GM21447 (cell line): ENCODE data around the gene EVC2.
"Not testable (repeated sequence)": the region's sequence is repeated elsewhere in the genome, so short reads cannot be mapped to it uniquely, and the experiment has no call there.

Source experiments
- ATAC-seq: cut with Tn5 transposase; IDR thresholded peaks from one replicate; pipeline ENCODE4 v1.9.1; 2021; ENCODE audit not compliant: unreplicated experiment

The EVC2 gene

DNA sequence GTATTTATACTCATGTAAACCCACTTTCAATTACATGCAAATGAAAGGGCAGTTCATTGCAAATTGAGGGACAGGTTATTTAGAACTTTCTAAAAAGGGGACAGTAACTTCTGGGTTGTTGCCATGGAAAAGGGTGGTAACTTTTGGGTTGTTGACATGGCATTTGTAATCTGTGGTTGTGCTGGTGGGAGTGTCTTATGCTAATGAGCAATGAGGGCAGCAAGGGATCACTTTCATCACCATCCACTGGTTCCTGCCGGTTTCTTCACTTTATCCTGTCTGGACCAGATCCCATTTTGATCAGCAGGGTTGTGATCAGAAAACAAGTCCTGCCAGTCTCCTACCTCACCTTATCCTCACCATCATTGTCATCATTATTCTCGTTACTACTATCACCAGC lies 34.6 kb upstream of the EVC2 start:
- ATAC-seq = no peak

DNA sequence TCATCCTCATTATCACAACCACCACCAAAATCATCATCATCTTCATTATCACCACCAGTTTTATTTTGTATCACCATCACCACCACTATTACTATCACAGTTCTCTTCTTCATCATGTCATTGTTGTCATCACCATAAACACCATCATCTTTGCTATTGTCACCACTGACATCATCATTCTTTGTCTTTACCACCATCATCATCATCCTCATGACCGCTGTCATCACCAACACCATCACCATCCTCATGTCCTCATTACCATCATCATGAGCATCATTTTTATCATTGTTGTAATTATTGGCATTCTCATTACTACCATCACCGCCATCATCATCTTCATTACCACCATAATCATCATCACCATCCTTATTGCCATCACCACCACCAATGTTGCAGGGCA lies 34.0 kb upstream of the EVC2 start:
- no peak for ATAC-seq

DNA sequence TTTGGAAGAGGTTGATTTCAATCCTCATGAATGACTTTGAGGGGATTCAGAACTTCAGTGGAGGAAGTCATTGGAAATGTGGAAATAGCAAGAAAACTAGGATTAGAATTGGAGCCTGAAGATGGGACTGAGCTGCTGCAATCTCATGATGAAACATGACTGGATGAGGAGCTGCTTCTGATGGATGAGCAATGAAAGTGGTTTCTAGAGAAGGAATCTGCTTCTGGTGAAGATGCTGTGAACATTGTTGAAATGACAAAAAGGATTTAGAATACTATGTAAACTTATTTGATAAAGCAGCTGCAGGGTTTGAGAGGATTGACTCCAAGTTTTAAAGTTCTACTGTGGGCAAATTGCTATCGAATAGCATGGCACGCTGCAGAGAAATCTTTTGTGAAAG lies 29.7 kb upstream of the EVC2 start:
- no peak for ATAC-seq

DNA sequence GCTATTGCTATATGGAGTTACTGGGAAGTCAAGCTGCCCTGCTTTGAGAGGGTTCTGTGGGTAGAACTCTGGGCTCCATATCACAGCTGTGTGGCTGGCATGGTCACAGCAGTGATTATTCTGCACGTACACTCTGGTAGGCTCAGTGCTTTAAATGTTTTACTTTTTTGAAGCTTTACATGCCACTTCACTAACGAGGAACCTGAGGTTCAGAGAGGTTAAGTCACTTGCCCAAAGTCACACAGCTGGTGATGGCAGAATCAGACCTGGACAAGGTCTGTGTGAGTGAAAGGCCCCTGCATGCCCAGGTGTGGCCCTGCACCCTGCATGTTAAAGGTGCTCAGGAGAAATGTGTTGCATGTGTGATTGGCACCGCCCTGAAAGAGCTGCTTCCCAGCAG lies 27.1 kb upstream of the EVC2 start:
- no peak for ATAC-seq

DNA sequence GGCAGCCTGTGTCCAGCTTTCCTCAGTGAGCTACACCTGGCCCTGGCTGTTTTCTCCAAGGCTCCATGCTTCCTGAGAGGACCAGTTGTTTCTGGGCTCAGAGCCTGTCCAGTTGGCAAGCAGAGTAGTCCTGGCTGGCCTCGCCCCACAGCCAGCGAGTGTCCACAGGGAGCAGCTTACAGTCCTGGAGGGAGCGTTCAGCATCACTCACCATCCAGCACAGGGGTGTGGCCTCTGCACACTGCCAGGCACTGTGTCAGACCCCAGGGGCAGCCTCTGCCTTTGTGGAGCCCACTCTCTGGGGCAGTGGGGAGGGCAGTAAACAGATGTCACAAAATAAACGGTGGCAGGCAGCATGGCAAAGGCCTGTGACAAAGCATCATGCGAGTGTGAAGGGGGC lies 26.5 kb upstream of the EVC2 start:
- no peak for ATAC-seq

DNA sequence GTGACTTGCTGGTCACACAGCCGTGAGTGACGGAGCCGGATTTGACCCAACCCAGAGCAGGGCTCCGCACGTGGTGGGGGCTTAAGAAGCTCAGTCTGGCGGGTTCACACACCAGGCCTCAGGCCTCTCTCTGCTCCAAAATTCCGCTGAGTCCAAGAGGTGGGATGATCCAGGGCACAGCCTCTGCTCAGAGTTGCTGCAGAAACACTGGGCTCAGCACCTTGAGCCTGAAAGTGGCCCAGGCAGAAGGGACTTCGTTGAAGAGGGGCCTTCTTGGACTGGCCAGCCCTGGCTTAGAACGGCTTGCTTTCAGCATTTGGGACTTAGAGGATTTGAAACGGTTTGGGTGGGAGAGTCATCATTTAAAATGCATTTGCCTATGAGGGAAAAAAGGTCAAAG lies 23.8 kb upstream of the EVC2 start:
- ATAC-seq = no peak

DNA sequence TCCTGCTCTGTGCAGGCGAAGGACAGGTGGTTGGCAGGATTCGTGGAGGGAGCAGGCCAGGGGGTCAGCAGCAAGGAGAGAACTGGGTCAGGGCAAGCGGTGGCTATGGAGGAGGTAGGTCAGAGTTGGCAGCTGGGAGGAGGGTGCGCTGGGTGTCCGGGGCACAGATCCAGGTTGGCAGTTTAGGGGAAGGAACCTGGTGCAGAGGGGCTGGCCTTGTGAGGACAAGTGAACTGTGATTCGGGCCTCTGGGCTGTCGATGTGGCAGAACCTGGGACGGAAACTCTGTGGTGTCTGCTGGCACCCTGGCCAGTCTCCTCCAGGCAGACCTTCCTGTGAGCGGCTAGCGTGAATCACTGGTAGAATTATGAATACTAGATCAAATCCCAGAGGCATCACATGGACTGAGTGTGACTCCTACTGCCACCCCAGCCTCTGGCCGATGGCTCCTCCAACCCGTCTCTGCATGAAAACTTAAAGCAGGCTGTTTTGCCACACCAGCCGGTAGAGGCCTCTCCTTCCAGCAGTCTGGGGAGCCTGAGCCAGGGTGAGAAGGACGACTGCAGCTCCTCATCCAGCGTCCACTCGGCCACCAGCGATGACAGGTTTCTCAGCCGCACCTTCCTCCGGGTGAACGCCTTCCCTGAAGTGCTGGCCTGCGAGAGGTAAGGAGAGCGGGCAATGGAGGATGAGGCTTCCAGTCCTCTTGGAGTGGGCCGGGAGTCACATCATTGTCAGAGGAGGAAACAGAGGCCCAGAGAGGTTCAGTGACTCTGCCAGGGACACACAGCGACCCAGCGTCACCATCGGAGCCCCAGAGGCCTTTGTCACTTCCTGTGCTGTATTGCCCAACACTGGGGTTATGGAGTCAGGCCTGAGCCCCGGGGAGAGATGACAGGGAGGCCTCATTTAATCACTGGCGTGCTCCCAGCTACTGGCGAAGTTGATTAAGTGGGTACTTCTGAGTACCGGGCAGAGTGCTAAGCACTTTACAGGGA lies 22.9 kb upstream of the EVC2 start:
- ATAC-seq = no peak

DNA sequence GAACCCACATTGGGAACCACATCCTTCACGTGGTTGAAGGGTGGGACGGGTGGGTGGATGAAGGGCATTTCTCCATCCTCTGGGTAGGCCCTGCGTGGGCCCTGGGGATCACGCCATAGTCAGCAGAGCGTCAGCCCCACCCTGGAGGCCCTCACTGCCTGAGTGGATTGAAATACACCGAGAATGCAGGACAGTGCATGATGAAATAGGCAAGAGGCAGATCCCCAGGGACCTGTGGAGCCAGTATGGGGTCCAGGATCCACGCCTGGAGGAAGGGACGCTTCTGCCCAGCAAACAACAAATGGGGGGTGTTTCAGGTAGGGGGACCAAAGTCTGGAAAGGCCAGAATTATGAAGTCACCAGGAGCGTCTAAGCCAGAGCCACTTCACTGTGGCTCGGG lies 22.1 kb upstream of the EVC2 start:
- no peak for ATAC-seq

DNA sequence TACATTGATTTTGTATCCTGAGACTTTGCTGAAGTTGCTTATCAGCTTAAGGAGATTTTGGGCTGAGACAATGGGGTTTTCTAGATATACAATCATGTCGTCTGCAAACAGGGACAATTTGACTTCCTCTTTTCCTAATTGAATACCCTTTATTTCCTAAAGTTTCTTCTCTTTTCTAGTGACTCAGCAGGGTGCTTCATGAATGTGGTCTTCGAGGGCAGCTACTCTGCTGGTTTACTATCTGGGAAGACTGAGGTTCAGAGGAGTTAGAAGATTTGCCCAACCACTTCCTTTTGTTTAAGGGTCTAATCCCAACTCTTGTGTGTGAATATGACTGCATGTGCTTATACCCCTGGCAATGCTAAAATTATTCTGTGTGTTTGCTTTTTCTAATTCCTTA lies 20.1 kb upstream of the EVC2 start:
- not testable (repeated sequence) for ATAC-seq

DNA sequence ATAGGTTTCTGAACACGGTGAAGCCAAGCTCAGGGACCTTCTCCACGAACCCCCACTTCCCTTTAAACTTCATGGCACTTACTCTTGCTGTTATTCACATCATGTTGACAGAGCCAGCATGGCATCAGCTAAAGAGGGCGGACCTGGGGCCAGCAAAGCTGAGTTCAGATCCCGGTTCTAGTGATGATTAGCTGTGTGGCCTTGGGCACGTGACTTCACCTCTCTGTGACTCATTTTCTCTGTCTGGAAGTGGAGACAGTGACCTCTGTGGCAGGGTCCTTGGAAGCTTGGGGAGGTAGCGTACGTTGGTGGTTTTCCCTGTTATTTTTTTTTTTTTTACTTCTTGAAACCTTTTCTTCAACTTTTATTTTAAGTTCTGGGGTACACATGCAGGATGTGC lies 16.0 kb upstream of the EVC2 start:
- ATAC-seq = no peak

DNA sequence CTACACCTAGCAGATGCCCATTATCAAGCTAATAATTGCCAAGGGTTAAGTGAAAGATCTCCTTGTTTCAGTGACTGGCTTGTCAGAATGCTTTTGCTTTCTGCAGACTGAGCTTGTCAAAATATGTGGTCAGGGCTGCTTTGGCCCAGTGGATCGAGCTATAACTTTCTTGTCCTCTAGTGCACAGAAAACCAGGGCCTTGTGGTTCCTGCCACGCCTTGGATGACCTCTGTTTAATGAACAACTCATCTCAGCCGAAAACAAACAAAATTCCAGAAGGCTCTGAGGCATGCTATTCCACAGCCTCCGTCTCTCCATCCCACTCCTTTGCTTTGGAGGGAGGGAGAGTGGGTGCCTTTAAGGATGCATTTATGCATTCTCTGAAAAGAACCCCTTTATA lies 14.0 kb upstream of the EVC2 start:
- ATAC-seq = no peak

DNA sequence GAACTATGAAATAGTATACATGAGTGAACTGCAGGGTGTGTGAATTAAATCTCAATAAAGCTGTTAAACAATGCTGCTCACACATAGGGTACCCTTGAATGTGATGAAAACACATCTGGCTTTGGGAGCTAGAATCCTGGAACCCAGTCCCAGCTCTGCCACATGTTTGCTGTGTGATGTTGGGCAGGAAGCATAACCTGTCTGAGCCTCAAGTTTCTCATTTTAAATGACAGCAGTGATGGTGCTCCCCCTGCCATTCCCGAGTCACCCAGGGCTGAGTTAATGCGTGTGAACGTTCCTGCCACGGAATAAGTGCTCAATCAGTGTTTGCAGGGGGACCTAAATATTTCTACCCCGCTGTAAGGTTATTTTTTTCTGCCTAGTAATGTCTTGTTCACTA lies 13.6 kb upstream of the EVC2 start:
- ATAC-seq = no peak

DNA sequence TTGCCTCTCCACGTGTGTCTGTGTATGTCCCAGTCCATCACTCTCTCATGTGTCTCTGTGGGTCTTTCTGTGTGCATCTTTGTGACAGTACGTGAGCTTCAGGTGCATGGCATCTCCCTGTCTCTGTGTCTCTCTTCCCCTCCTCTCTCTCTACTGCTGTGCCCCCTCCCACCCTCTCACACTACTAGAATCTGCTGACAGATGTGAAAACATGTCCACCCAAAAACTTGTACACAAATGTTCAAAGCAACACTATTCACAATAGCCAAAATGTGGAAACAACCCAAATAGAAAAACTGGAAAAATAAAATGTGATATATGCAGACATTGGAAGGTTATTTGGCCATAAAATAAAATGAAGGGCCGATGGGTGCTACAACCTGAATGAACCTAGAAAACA lies 12.6 kb upstream of the EVC2 start:
- no peak for ATAC-seq

DNA sequence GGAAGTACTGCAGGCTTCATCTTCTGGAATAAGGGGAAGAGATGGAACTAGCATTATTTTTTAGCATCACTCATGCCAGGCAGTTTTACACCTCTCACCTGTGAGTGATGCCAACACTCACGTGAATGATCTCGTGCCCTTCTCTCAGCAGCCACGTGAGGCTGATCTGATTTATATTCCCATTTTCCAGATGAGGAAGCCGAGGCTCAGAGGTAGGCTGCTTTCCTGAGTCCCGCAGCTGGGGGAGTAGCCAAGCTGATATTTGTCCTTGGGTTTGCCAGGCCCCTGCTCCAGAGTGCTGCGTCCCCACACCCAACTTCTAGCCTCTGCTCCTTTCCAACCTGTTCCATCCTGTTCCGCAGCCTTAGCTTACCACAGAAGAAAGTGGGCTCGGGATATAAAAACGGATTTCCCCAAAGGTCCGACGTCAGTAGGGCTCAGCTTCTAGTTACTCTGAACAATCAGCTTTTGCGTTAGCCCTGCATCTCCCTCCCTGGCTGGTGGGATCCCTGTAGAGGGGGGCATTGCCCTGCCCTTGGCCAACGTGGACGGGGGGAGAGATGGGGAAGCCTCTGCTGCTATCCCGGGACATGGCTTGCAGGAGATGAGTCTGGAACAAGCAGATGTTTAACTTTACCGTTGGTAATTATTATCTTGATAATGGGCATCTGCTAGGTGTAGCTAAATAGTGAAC lies 11.9 kb upstream of the EVC2 start:
- no peak for ATAC-seq

DNA sequence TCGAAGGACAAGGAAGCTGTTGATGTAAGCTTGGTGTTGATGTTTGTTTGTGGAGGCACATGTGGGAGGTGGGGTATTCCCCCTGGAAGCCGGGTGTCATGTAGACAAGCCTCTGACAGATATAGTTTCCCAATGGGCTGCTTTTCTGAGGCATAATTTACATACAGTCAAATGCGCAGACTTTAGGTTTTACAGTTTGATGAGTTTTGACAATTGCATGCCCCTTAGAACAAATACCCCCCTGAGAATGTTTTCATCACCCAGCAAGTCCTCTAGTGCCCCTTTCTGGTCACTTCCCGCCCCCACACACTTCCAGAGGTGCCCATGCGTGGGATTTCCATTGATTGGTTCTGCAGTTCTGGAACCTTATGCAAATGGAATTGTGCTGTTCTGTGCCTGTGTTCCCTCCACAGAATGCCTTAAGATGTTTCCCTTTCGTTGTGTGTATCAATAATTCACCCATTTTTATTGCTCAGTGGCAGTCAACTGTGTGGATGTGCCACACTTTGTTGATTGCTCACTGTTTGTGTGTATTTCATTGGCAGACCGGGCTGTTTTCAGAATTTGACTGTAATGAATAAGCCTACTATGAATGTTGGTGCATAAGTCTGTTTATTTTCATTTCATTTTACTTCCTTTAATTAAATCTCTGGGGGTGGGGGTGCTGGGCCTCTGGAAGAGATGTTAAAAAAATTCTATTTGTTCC lies 11.1 kb upstream of the EVC2 start:
- ATAC-seq = no peak

DNA sequence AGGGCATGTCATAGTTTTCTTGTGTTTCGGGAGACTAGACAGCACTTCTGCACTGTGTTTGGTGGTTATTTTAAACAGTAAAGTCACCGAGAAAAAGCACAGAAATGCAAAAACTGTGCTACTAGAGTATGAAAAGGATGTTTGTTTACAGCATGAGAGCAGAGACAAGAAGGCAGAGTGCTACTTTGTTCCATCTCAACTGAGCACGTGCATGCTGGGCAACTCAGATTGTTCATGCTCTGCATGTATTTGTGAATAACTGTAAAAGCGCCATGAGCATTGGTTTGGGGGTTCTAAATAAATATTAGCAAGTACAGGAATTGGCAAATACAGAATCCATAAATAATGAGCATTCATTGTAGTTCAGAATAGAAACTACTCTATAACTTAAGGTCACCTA lies 10.1 kb upstream of the EVC2 start:
- no peak for ATAC-seq

DNA sequence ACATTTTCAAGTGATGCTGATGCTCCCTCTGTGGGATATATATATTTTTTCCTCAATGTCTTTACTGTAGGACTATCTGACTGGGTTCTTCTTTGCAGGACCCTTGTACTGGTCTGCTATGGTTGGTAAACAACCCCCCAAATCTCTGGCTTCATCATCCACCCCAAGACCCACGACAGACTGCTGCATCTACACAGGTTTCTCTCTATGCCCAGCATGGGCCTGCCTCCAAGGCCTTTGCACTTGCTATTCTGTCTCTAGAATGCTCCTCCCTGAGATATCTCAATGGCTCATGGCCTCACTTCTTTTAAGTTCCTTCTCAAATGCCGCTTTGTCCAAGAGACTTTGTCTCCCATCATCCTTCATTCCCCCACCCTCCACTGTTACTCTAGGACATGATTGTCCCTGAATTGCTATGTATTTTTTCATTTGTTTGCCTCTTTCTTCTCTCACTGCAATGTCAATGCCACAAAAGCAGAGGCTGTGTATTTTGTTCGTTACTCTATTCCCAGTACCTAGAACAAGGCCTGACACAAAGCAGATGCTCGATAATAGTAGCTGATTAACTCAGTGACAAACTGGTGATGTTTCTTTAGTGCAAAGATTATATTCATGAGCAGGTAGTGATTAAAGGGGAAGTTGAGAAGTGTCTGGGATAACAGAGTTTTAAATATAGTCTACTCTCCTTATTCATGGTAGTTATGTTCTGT lies 9.2 kb upstream of the EVC2 start:
- no peak for ATAC-seq

DNA sequence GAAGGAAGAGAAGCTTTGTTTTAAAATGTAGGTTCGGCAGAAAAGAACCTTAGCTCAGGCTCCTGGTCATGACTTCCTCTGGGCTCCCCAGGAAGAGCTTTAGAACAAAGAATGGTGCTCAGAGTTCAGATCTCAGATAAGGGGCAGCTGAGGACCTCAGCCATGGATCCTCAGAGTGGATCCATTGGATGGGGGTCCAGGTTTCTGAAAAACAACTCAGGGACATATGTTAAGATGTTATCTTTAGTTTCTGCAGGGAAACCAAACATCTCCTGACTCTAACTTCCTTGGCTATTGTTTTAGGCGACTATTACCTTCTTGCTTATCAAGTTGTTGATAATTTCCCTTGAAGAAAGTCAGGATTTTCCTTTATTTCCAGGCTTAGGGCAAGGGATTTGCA lies 8.0 kb upstream of the EVC2 start:
- no peak for ATAC-seq

DNA sequence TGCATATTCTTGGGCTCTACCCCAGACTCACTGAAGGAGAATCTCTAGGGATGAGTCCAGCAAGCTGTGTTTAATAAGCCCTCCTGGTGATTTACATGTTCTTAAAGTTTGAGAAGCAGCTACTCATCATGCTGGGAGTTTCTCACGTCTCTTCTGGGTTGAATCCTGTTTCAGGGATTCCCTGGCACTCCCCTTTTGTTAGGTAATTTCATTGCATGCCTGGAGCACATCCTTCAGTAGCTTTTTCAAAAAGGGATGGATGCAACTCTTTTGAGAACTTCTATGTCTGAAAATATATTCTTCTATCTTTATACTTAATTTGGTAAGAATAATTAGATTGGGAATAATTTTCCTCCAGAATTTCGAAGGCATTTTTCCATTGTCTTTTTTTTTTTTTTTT lies 7.0 kb upstream of the EVC2 start:
- ATAC-seq = no peak

DNA sequence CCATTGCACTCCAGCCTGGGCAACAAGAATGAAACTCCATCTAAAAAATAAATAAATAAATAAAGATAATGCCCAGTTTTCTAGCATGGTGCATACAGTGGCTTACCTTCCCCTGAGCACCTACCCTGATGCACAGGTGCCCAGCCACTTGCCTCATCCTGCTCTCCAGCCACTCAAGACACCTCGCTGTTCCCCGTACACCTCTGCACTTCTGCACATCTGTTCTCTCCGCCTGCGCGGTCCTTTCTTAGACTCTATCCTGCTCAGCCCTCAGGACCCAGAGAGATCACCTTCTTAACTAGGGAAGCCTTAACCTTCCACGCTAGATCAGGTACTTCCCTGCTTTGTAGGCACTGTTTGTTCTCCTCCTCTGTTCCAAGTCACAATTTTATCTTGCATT lies 5.5 kb upstream of the EVC2 start:
- ATAC-seq = no peak

DNA sequence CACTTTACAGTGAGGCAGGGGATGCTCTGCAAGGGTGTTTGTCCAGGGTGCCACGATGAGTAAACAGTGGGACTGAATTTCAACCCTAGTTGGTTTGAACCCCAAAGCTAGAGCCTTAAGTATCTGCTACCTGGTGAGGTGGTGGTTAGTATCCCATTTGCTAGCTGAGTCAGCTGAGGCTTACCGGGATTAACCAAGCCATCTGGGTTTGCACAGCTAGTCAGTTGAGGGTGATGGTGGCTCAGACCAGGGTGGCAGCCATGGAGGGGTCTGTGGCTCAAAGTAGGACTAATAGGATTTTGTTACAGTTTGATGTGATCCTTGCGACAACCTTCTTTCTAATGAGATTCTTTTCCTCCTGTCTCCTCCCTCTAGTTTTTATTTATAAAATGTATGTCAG lies 4.6 kb upstream of the EVC2 start:
- ATAC-seq = no peak
